A549 treated with Mapracorat at 1 μM for 4 hours (cell line): ENCODE results near the gene KRTAP10-6. TPM values are rescaled to one million over a fixed set of nuclear protein-coding genes. Genes with fewer than 3 reads are reported as not detected.

Experiments
- total RNA-seq: library from RNA; stranded (reverse); fragments of 200-300 nt; extraction: Qiagen RNA extraction; gene quantifications from 5 replicates; pipeline ENCODE4 v1.2.3, GENCODE V29; 2022

KRTAP10-6 gene, protein sequence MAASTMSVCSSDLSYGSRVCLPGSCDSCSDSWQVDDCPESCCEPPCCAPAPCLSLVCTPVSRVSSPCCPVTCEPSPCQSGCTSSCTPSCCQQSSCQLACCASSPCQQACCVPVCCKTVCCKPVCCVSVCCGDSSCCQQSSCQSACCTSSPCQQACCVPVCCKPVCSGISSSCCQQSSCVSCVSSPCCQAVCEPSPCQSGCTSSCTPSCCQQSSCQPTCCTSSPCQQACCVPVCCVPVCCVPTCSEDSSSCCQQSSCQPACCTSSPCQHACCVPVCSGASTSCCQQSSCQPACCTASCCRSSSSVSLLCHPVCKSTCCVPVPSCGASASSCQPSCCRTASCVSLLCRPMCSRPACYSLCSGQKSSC
- total RNA-seq = not detected in 5 replicates

DNA sequence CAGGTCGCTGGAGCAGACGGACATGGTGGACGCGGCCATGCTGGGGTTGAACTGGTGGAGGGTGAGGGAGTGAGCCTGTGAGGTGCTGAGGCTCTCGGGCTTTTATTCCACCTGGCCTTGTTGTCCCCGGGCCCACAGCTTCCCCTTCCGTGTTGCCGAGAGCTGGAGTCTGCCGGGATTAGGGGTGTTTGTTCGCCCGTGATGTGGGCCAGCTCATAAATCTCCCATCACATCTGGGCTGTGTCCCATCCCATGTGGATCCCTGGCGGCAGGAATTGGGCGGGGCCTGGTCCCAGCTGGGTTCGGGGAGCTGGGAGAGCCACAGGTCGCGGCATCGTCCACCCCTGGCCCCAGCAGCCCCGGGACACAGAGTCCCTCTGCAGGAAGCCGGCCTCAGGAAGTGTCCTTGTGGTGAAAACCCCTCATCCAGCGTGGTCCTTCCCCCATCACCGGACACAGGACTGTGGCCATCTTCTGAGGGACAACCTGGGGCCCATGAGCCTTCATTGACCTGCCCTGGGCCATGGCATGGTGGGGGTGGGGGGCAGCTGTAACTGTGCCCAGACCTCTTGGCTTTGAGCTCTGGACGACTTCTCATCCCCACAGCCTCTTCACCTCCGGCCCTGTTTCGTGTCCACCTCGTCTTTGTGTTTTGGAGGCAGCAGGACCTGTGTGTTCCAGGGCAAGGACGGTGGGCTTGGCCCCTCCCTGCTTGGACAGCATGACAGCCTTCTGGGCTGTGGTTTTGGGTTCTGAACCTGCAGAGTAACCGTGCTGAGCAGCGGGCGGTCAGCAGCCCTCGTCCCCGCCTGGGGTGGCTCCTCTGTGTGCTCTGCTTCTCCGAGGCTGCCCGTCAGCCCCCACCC lies at the start of gene KRTAP10-6:
Gene KRTAP10-6 (minus strand): TSS at position 60 of the 866 bp plus-strand sequence. CDS start 21 bp downstream, at position 39.

DNA sequence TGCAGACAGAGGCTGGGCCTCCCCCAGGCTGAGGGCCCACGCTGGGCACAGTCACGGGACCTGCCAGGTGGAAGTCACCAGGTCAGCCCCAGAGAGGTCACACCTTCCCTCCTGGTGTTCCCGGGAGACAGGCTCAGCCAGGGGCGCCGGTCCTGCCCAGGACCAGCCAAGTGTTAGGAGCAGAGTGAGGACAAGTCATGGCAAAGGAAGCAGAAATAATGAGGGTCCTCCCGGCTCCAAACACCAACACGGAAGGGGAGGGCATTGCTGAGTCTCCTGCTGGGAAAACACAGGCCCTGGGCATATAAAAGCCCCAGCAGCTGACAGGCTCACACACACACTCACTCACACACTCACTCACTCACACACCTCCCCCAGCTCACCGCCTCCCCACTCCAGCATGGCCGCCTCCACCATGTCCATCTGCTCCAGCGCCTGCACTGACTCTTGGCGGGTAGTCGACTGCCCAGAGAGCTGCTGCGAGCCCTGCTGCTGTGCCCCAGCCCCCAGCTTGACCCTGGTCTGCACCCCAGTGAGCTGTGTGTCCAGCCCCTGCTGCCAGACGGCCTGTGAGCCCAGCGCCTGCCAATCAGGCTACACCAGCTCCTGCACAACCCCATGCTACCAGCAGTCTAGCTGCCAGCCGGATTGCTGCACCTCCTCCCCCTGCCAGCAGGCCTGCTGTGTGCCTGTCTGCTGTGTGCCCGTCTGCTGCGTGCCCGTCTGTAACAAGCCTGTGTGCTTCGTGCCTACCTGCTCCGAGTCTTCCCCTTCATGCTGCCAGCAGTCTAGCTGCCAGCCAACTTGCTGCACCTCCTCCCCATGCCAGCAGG lies 44.9 kb upstream of the KRTAP10-6 start, which contains the start of gene KRTAP10-10:
Gene KRTAP10-10 (plus strand): TSS at position 339 of the 833 bp plus-strand sequence. CDS start 62 bp downstream, at position 401.

DNA sequence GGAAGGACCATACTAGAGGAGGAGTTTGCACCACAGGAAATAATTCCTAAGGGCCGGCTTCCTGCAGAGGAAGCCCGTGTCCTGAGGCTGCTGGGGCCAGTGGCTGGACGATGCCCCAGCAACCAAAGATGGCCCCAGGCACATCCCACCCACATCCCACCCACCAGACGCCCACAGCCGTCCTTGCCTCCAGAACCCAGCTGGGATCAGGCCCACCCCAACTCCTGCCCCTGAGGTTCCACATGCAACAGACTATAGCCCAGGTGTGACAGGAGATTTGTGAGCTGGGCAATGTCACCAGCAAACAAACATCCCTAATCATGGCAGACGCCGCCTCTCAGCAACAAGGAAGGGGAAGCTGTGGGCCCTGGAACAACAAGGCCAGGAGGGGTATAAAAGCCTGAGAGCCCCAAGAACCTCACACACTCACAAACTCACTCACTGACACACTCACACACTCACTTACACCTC lies 34.4 kb upstream of the KRTAP10-6 start, which contains the start of gene KRTAP10-9:
Gene KRTAP10-9 (plus strand): TSS at position 421 of the 471 bp plus-strand sequence. CDS start 79 bp downstream, outside the sequence.

DNA sequence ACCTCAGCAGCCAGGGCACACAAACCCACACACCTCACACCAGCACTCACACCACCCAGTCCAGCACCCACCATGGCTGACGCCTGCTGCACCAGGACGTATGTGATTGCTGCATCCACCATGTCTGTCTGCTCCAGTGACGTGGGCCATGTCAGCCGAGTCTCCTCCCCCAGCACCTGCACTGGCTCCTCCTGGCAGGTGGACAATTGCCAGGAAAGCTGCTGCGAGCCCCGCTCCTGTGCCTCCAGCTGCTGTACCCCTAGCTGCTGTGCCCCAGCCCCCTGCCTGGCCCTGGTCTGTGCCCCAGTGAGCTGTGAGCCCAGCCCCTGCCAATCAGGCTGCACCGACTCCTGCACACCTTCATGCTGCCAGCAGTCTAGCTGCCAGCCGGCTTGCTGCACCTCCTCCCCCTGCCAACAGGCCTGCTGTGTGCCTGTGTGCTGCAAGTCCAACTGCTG lies 19.8 kb upstream of the KRTAP10-6 start, which contains the start of gene KRTAP10-8:
Gene KRTAP10-8 (plus strand): TSS at position 51 of the 458 bp plus-strand sequence. CDS start 22 bp downstream, at position 73.

DNA sequence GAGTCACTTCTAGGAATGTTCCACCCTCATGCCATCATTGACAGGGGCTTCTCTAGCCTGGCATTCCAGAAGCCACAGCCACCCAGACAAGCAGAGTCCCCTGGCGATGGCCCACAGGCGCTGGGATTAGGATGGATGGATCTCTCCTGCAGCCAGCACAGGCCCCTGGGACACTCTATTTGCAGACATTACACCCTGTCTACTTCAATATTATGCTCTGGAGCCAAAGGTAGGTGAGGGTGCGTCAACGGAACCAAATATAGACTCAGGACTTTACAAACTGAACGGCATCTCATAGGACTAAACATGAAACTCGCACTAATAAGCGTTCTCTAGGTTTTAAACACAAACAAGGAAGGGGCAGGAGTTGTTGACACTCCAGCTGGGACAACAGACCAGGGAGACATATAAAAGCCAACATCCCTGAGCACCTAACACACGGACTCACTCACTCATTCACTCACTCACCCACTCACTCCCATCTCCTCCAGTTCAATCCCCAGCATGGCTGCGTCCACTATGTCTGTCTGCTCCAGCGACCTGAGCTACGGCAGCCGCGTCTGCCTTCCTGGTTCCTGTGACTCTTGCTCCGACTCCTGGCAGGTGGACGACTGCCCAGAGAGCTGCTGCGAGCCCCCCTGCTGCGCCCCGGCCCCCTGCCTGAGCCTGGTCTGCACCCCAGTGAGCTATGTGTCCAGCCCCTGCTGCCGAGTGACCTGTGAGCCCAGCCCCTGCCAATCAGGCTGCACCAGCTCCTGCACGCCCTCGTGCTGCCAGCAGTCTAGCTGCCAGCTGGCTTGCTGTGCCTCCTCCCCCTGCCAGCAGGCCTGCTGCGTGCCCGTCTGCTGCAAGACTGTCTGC lies 8.0 kb upstream of the KRTAP10-6 start, which contains the start of gene KRTAP10-7:
Gene KRTAP10-7 (plus strand): TSS at position 480 of the 861 bp plus-strand sequence. CDS start 25 bp downstream, at position 505.

DNA sequence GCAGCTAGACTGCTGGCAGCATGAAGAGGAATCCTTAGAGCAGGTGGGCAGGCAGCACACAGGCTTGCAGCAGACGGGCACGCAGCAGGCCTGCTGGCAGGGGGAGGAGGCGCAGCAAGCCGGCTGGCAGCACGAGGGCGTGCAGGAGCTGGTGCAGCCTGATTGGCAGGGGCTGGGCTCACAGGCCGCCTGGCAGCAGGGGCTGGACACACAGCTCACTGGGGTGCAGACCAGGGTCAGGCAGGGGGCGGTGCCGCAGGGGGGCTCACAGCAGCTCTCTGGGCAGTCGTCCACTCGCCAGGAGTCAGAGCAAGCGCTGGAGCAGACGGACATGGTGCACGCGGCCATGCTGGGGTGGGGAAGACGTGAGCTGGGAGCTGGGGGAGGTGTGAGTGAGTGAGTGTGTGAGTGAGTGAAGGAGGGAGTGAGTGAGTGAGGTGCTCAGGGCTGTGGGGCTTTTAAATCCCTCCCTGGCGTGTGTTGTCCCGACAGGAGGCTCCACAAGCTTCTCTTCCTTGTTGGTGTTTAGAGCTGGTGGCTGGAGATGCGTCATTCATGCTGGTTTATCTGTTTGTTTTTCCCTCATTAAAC lies 12.0 kb downstream of the KRTAP10-6 start, which contains the start of gene KRTAP10-5:
Gene KRTAP10-5 (minus strand): TSS at position 374 of the 591 bp plus-strand sequence. CDS start 26 bp downstream, at position 348.

DNA sequence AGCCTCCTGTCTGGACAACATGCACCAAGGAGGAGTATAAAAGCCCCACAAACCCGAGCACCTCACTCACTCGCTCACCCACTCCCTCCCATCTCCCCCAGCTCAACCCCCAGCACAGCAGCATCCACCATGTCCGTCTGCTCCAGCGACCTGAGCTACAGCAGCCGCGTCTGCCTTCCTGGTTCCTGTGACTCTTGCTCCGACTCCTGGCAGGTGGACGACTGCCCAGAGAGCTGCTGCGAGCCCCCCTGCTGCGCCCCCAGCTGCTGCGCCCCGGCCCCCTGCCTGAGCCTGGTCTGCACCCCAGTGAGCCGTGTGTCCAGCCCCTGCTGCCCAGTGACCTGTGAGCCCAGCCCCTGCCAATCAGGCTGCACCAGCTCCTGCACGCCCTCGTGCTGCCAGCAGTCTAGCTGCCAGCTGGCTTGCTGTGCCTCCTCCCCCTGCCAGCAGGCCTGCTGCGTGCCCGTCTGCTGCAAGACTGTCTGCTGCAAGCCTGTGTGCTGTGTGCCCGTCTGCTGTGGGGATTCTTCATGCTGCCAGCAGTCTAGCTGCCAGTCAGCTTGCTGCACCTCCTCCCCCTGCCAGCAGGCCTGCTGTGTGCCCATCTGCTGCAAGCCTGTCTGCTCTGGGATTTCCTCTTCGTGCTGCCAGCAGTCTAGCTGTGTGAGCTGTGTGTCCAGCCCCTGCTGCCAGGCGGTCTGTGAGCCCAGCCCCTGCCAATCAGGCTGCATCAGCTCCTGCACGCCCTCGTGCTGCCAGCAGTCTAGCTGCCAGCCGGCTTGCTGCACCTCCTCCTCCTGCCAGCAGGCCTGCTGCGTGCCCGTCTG lies 18.5 kb downstream of the KRTAP10-6 start, which contains the start of gene KRTAP10-4:
Gene KRTAP10-4 (plus strand): TSS at position 100 of the 827 bp plus-strand sequence. CDS start 30 bp downstream, at position 130.

DNA sequence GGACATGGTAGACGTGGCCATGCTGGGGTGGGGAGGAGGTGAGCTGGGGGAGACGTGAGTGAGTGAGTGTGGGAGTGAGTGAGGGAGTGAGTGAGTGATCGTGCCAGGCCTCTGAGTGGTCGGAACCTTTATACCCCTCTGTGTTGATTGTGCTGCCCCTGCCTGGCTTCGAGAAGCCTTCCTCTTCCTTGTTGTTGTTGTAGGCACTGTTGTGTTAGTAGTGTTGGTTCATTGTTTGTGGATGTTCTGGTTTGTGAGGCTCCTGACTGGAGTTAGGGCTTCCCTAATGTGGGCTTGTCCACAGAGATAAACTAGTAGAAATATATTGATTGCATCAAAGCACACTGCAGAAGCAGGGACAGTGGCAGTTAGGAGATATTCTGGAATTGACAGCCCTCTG lies 33.6 kb downstream of the KRTAP10-6 start, which contains the start of gene KRTAP10-3:
Gene KRTAP10-3 (minus strand): TSS at position 101 of the 400 bp plus-strand sequence. CDS start 80 bp downstream, at position 21.

DNA sequence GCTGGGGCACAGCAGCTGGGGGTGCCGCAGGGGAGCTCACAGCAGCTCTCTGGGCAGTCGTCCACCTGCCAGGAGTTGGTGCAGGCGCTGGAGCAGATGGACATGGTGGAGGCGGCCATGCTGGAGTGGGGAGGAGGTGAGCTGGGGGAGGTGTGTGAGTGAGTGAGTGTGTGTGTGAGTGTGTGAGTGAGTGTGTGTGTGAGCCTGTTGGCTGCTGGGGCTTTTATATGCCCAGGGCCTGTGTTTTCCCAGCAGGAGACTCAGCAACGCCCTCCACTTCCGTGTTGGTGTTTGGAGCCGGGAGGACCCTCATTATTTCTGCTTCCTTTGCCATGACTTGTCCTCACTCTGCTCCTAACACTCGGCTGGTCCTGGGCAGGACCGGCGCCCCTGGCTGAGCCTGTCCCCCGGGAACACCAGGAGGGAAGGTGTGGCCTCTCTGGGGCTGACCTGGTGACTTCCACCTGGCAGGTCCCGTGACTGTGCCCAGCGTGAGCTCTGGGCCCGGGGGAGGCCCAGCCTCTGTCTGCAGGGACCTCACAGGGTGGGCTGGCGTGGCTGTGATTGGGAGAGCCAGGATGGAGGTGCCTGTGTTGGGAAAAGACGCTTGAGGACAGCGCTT lies 40.9 kb downstream of the KRTAP10-6 start, which contains the start of gene KRTAP10-2:
Gene KRTAP10-2 (minus strand): TSS at position 166 of the 622 bp plus-strand sequence. CDS start 47 bp downstream, at position 119.

Other genes starting within 250 kb of the KRTAP10-6 start
- gene TRPM2, start 238.9 kb downstream of the KRTAP10-6 start, total RNA-seq = 5.5 to 10.6 TPM (median 8.1 TPM) in 5 replicates
- 1.5 to 2.3 TPM (median 2.1 TPM) in 5 replicates for gene LRRC3, start 137.0 kb downstream of the KRTAP10-6 start, total RNA-seq
- gene KRTAP10-1, start 52.3 kb downstream of the KRTAP10-6 start, total RNA-seq = not detected in 5 replicates
- gene KRTAP10-2, start 41.0 kb downstream of the KRTAP10-6 start, total RNA-seq = not detected in 5 replicates
- not detected in 5 replicates for gene KRTAP10-3, start 33.7 kb downstream of the KRTAP10-6 start, total RNA-seq
- not detected in 5 replicates for gene KRTAP10-4, start 18.8 kb downstream of the KRTAP10-6 start, total RNA-seq
- not detected in 5 replicates for gene KRTAP10-5, start 11.9 kb downstream of the KRTAP10-6 start, total RNA-seq
- gene KRTAP10-7, start 8.1 kb upstream of the KRTAP10-6 start, total RNA-seq = not detected in 5 replicates
- not detected in 5 replicates for gene KRTAP10-8, start 19.6 kb upstream of the KRTAP10-6 start, total RNA-seq
- gene KRTAP10-9, start 34.6 kb upstream of the KRTAP10-6 start, total RNA-seq = not detected in 5 replicates
- gene KRTAP10-10, start 44.9 kb upstream of the KRTAP10-6 start, total RNA-seq = not detected in 5 replicates
- gene KRTAP10-11, start 53.9 kb upstream of the KRTAP10-6 start, total RNA-seq = not detected in 5 replicates
- gene KRTAP12-4, start 62.2 kb upstream of the KRTAP10-6 start, total RNA-seq = not detected in 5 replicates
- gene KRTAP12-3, start 65.4 kb upstream of the KRTAP10-6 start, total RNA-seq = not detected in 5 replicates
- not detected in 5 replicates for gene KRTAP12-2, start 74.4 kb upstream of the KRTAP10-6 start, total RNA-seq
- gene KRTAP12-1, start 89.7 kb upstream of the KRTAP10-6 start, total RNA-seq = not detected in 5 replicates
- not detected in 5 replicates for gene KRTAP10-12, start 104.7 kb upstream of the KRTAP10-6 start, total RNA-seq
- not detected in 5 replicates for gene TSPEAR, start 119.1 kb upstream of the KRTAP10-6 start, total RNA-seq
- 29.4 to 38.6 TPM (median 32.5 TPM) in 5 replicates for gene UBE2G2, start 209.3 kb upstream of the KRTAP10-6 start, total RNA-seq
- gene SUMO3, start 225.6 kb upstream of the KRTAP10-6 start, total RNA-seq = 58.7 to 71.6 TPM (median 69.0 TPM) in 5 replicates